ENCODE results near the gene UPK3A. TPM values are rescaled to one million over a fixed set of nuclear protein-coding genes. Genes with fewer than 3 reads are reported as not detected.
A peak's percentile ranks its signal among the peaks of the same experiment; 100 is the strongest.

UPK3A gene
- total and polyA plus RNA-seq, 10 of the 15 experiments (the other 5 are each of a cell fraction or from before 2014, with no cell fraction given), result not detected

DNA sequence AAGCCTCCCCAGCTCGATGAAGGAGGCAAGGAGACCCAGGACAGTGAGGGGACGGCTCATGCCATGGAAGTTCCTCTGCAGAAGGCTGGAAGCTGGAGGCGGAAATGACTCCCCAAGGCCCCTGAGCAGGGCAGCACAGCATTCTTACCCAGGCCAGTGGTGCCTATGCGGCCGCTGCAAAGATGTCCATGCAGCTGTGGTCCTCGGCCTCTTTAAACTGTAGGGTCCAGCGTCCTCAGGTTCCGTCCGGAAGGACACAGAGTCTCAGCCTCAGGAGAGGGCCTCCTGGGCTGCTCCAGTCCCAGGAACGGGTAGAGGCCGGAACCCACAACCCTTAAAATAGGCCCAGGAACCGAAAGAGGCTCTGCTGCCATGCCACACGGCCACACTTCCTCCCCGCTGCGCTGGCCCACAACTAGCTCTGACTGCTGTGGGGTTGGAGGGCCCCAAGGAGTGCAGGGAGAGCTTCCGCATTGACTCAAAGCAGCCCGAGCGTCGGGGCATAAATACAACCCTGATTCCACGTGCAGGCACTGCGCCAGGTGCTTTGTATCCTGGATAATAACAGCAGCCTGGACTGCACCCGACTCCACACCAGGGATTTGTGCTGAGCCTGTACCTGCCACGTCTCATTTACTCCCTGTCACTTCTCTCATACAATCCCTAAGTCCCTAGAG lies 49.5 kb upstream of the UPK3A start:
- Histone ChIP-seq H3K27ac (ENCODE audit: control insufficient read depth, insufficient read depth) (peak overlapping the region; percentile 93), H3K4me1 (ENCODE audit: control insufficient read depth, insufficient read depth, low read length) (peaks cover 62% of the 10 kb centered on the region), H2AFZ (ENCODE audit: control insufficient read depth, low read depth, low read length) (peak overlapping the region; percentile 6; the same call in 1 of the 2 replicates), H3K36me3 (ENCODE audit: control insufficient read depth in 2 of 2, insufficient read depth in 2 of 2, low read length in 1 of 2) (peaks cover 2 to 11% of the 10 kb centered on the region in 2 experiments; a peak in 2 of 4 replicates), H4K20me1 (ENCODE audit: control insufficient read depth, insufficient read depth) (no peaks in the 10 kb centered on the region), H3K4me2 (ENCODE audit: control insufficient read depth, insufficient read depth) (peak overlapping the region; percentile 88), H3K9me3 (replicated peaks; ENCODE audit: control insufficient read depth, insufficient read depth, low read length) (no peaks in the 10 kb centered on the region), H3K9ac (ENCODE audit: control insufficient read depth, insufficient read depth, low read length) (peak overlapping the region; percentile 80), H3K4me3 (peak overlapping the region; percentile 67), H3K79me2 (ENCODE audit: control insufficient read depth, insufficient read depth, low read length) (peaks cover 85% of the 10 kb centered on the region), H3K27me3 (replicated peaks in 1 of 2; ENCODE audit: control insufficient read depth in 2 of 2, insufficient read depth in 2 of 2, low read length in 1 of 2) (no peaks in the 10 kb centered on the region)
- WGBS (ENCODE audit: insufficient coverage, insufficient replicate concordance, low lambda C conversion rate, missing lambda C conversion rate), result under 1% methylated on average over 23 of the region's 23 CpGs
- BruUV-seq (replicated peaks), result no TSS peak
- ChIA-PET RAD21 (ENCODE audit: unreplicated experiment) (interaction anchor here (0.5 to 3.8 kb wide), 8 partner anchors 9 to 1182 kb away, joined by 3 to 28 read pairs (median 4); partner anchors contain the start of gene NUP50), SMC1A (ENCODE audit: uncharacterized antibody, unreplicated experiment) (interaction anchor here (0.5 to 5.2 kb wide), 8 partner anchors 12 to 551 kb away, joined by 3 to 32 read pairs (median 4); partner anchors contain the start of gene NUP50), CTCF (interaction anchor here (0.6 to 2.4 kb wide), 10 partner anchors 10 to 412 kb away, joined by 3 to 13 read pairs (median 4); no protein-coding TSS in a partner anchor), POLR2A (interaction anchor here (1.2 to 2.8 kb wide), 6 partner anchors 11 to 70 kb away, joined by 3 to 16 read pairs (median 8); no protein-coding TSS in a partner anchor)
- in situ Hi-C loops (cut with MboI) (no loop called here), intact Hi-C loops (cut with micrococcal nuclease; ENCODE audit: unreplicated experiment) (loop anchor here (5.0 kb wide), 1 partner anchor 68 kb away; no protein-coding TSS in a partner anchor)
- DNase-seq (ENCODE audit: low read depth, low spot score), result peak; percentile 81
- ATAC-seq, result peak; percentile 92
- FAIRE-seq, result peak; percentile 92
- TF ChIP-seq RAD21 (IDR thresholded peaks at IDR 0.05; ENCODE audit: insufficient read depth, low read depth, low read length) (0 out of 2 replicates have a peak, but pooled peaks have one; percentile 8), MYC (IDR thresholded peaks at IDR 0.05; ENCODE audit: insufficient read depth, insufficient read length, insufficient replicate concordance, low read length, severe bottlenecking) (no peak), TBL1XR1 (IDR thresholded peaks at IDR 0.05; ENCODE audit: low read depth, low read length) (no peak), SP1 (IDR thresholded peaks at IDR 0.05; ENCODE audit: low read depth, low read length) (peak; percentile 88), ZNF24 (IDR thresholded peaks at IDR 0.05) (no peak), SMAD5 (IDR thresholded peaks at IDR 0.05; ENCODE audit: low read depth) (no peak), KDM1A (IDR thresholded peaks at IDR 0.05; ENCODE audit: borderline replicate concordance) (no peak), RELA (IDR thresholded peaks at IDR 0.05; ENCODE audit: borderline replicate concordance, partially characterized antibody) (no peak), EED (IDR thresholded peaks at IDR 0.05; ENCODE audit: low read depth) (peak; percentile 99), TARDBP (IDR thresholded peaks at IDR 0.05; ENCODE audit: borderline replicate concordance) (no peak), KLF5 (IDR thresholded peaks at IDR 0.05; ENCODE audit: partially characterized antibody) (peak; percentile 25), ZSCAN29 (IDR thresholded peaks at IDR 0.05) (no peak), MTA3 (IDR thresholded peaks at IDR 0.05; ENCODE audit: borderline replicate concordance, low read length) (peak; percentile 89; the same call in 1 of the 2 replicates)
- TF ChIP-seq, protein P1, sequence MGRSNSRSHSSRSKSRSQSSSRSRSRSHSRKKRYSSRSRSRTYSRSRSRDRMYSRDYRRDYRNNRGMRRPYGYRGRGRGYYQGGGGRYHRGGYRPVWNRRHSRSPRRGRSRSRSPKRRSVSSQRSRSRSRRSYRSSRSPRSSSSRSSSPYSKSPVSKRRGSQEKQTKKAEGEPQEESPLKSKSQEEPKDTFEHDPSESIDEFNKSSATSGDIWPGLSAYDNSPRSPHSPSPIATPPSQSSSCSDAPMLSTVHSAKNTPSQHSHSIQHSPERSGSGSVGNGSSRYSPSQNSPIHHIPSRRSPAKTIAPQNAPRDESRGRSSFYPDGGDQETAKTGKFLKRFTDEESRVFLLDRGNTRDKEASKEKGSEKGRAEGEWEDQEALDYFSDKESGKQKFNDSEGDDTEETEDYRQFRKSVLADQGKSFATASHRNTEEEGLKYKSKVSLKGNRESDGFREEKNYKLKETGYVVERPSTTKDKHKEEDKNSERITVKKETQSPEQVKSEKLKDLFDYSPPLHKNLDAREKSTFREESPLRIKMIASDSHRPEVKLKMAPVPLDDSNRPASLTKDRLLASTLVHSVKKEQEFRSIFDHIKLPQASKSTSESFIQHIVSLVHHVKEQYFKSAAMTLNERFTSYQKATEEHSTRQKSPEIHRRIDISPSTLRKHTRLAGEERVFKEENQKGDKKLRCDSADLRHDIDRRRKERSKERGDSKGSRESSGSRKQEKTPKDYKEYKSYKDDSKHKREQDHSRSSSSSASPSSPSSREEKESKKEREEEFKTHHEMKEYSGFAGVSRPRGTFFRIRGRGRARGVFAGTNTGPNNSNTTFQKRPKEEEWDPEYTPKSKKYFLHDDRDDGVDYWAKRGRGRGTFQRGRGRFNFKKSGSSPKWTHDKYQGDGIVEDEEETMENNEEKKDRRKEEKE (IDR thresholded peaks at IDR 0.05), result no peak
- TF ChIP-seq, protein P2, sequence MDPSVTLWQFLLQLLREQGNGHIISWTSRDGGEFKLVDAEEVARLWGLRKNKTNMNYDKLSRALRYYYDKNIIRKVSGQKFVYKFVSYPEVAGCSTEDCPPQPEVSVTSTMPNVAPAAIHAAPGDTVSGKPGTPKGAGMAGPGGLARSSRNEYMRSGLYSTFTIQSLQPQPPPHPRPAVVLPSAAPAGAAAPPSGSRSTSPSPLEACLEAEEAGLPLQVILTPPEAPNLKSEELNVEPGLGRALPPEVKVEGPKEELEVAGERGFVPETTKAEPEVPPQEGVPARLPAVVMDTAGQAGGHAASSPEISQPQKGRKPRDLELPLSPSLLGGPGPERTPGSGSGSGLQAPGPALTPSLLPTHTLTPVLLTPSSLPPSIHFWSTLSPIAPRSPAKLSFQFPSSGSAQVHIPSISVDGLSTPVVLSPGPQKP (IDR thresholded peaks at IDR 0.05; ENCODE audit: low read depth, low read length), result no peak
- TF ChIP-seq, protein P3, sequence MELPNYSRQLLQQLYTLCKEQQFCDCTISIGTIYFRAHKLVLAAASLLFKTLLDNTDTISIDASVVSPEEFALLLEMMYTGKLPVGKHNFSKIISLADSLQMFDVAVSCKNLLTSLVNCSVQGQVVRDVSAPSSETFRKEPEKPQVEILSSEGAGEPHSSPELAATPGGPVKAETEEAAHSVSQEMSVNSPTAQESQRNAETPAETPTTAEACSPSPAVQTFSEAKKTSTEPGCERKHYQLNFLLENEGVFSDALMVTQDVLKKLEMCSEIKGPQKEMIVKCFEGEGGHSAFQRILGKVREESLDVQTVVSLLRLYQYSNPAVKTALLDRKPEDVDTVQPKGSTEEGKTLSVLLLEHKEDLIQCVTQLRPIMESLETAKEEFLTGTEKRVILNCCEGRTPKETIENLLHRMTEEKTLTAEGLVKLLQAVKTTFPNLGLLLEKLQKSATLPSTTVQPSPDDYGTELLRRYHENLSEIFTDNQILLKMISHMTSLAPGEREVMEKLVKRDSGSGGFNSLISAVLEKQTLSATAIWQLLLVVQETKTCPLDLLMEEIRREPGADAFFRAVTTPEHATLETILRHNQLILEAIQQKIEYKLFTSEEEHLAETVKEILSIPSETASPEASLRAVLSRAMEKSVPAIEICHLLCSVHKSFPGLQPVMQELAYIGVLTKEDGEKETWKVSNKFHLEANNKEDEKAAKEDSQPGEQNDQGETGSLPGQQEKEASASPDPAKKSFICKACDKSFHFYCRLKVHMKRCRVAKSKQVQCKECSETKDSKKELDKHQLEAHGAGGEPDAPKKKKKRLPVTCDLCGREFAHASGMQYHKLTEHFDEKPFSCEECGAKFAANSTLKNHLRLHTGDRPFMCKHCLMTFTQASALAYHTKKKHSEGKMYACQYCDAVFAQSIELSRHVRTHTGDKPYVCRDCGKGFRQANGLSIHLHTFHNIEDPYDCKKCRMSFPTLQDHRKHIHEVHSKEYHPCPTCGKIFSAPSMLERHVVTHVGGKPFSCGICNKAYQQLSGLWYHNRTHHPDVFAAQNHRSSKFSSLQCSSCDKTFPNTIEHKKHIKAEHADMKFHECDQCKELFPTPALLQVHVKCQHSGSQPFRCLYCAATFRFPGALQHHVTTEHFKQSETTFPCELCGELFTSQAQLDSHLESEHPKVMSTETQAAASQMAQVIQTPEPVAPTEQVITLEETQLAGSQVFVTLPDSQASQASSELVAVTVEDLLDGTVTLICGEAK (IDR thresholded peaks at IDR 0.05; ENCODE audit: borderline replicate concordance), result peak; percentile 13; the same call in 1 of the 2 replicates
